ENCODE data around the gene COL6A3. TPM values are rescaled to one million over a fixed set of nuclear protein-coding genes. Genes with fewer than 3 reads are reported as not detected.

Gene COL6A3
- total RNA-seq, 1 experiment from 2014 or later, result 0.86 TPM

DNA sequence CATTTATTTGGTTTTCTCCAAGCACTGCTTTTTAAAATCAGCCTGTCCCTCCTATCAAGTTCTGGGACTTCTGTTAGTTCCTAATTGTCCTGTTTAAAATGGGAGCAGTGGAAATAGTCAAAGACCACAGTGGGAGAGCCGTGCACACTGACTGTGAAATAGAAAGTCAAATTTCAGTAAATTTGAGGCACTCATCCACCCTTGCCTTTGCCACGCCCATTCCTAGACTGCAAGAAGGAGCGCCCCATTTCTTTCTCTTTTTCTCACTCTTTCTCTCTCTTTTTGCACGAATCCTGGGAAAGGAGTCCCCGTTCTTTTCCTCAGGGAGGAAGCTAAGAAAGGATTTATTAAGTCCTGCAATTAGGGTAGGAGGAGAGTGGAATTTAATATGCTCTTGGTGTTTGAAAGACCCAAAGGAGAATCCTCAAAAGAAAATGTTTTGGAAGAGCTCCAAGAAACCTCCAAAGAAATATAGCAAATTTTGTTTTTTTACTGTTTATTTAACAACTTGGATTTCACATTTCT is 7.5 kb downstream of the COL6A3 start:
- no peak for TF ChIP-seq EZH2 (IDR thresholded peaks at IDR 0.05; ENCODE audit: borderline replicate concordance, low read depth, low read length, poor library complexity, severe bottlenecking)
- TF ChIP-seq, protein P1, sequence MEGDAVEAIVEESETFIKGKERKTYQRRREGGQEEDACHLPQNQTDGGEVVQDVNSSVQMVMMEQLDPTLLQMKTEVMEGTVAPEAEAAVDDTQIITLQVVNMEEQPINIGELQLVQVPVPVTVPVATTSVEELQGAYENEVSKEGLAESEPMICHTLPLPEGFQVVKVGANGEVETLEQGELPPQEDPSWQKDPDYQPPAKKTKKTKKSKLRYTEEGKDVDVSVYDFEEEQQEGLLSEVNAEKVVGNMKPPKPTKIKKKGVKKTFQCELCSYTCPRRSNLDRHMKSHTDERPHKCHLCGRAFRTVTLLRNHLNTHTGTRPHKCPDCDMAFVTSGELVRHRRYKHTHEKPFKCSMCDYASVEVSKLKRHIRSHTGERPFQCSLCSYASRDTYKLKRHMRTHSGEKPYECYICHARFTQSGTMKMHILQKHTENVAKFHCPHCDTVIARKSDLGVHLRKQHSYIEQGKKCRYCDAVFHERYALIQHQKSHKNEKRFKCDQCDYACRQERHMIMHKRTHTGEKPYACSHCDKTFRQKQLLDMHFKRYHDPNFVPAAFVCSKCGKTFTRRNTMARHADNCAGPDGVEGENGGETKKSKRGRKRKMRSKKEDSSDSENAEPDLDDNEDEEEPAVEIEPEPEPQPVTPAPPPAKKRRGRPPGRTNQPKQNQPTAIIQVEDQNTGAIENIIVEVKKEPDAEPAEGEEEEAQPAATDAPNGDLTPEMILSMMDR (conservative IDR thresholded peaks at IDR 0.05; ENCODE audit: low read depth, low read length), result no peak
- BruUV-seq (replicated peaks), result no TSS peak
- ChIA-PET CTCF (interaction anchor here (1.2 kb wide), 1 partner anchor 166 kb away, joined by 4 read pairs; no protein-coding TSS in a partner anchor), POLR2A (ENCODE audit: low non-redundant PET) (no interaction called here)
- intact Hi-C loops (cut with micrococcal nuclease; ENCODE audit: unreplicated experiment), result no loop called here
- H3K36me3 ChIP-seq (ENCODE audit: insufficient read depth, low read length, poor library complexity, severe bottlenecking), result no peaks in the 10 kb centered on the region
- H3K27ac ChIP-seq (ENCODE audit: low read depth, low read length, poor library complexity, severe bottlenecking), result no peak overlapping the region
- no peak for DNase-seq (ENCODE audit: low spot score)
- H3K27me3 ChIP-seq (replicated peaks; ENCODE audit: insufficient read depth, low read depth, low read length, poor library complexity), result peaks cover 58% of the 10 kb centered on the region
- no peaks in the 10 kb centered on the region for H3K9me3 ChIP-seq (ENCODE audit: low read depth, low read length, poor library complexity, severe bottlenecking)
- no peaks in the 10 kb centered on the region for H3K4me1 ChIP-seq (ENCODE audit: insufficient read depth, low read length, poor library complexity, severe bottlenecking)
- H3K4me3 ChIP-seq (ENCODE audit: low read depth, low read length, poor library complexity, severe bottlenecking), result no peak overlapping the region

DNA sequence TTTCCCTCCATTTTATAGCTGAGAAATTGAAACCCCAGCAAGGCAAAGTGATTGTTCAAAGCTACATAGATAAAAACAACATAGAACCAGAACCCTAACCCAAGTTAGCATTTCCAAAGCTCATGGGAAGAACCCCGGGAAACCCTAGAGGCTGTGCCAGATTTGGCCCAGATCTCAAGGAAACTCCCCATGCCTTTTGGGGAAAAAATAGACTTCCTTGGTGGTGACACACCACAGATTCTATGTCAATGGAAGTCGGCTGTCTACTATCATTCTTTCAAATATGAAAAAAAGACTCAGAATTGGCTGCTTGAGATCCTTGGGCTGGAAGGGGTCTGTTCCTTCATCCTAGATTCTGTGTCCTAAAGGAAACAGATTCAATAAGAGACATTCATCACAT is 8.4 kb downstream of the COL6A3 start:
- H3K4me3 ChIP-seq (ENCODE audit: low read depth, low read length, poor library complexity, severe bottlenecking), result no peak overlapping the region
- no peak for TF ChIP-seq EZH2 (IDR thresholded peaks at IDR 0.05; ENCODE audit: borderline replicate concordance, low read depth, low read length, poor library complexity, severe bottlenecking)
- TF ChIP-seq, protein P1 (conservative IDR thresholded peaks at IDR 0.05; ENCODE audit: low read depth, low read length), result no peak
- H3K27me3 ChIP-seq (replicated peaks; ENCODE audit: insufficient read depth, low read depth, low read length, poor library complexity), result peaks cover 66% of the 10 kb centered on the region
- H3K4me1 ChIP-seq (ENCODE audit: insufficient read depth, low read length, poor library complexity, severe bottlenecking), result no peaks in the 10 kb centered on the region
- BruUV-seq (replicated peaks), result no TSS peak
- no peaks in the 10 kb centered on the region for H3K36me3 ChIP-seq (ENCODE audit: insufficient read depth, low read length, poor library complexity, severe bottlenecking)
- intact Hi-C loops (cut with micrococcal nuclease; ENCODE audit: unreplicated experiment), result no loop called here
- DNase-seq (ENCODE audit: low spot score), result no peak
- H3K27ac ChIP-seq (ENCODE audit: low read depth, low read length, poor library complexity, severe bottlenecking), result no peak overlapping the region
- POLR2A ChIA-PET (ENCODE audit: low non-redundant PET), result no interaction called here
- CTCF ChIA-PET, result interaction anchor here (1.2 kb wide), 1 partner anchor 166 kb away, joined by 4 read pairs; no protein-coding TSS in a partner anchor
- no peaks in the 10 kb centered on the region for H3K9me3 ChIP-seq (ENCODE audit: low read depth, low read length, poor library complexity, severe bottlenecking)

DNA sequence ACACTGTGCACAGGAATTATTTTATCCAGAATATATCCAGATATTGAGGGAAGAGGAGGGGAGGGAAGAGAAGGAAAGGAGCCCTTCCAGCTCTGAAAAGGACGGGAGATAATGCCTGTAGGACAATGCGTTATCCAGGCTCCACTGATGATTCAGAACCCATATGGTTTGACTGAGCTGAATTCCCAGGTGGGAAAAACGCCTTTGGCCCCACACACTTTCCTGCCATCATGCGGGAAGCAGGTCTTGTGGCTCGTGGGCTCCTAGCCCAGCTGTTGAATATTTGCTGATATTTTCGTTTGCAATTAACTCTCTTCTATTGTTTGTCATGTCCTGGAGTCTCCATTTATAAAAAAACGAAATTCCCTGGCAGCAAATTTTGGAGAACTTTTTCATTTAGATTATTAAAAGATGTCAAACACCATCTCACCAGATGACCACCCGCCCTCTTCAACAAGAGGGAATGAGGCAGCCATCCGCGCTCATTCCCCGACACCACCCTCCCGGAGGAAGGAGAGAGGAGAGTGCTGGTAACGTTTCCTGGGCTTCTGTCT is 8.9 kb downstream of the COL6A3 start:
- Histone ChIP-seq H3K27me3 (replicated peaks; ENCODE audit: insufficient read depth, low read depth, low read length, poor library complexity) (peaks cover 71% of the 10 kb centered on the region), H3K9me3 (ENCODE audit: low read depth, low read length, poor library complexity, severe bottlenecking) (no peaks in the 10 kb centered on the region), H3K4me3 (ENCODE audit: low read depth, low read length, poor library complexity, severe bottlenecking) (no peak overlapping the region), H3K36me3 (ENCODE audit: insufficient read depth, low read length, poor library complexity, severe bottlenecking) (no peaks in the 10 kb centered on the region), H3K4me1 (ENCODE audit: insufficient read depth, low read length, poor library complexity, severe bottlenecking) (no peaks in the 10 kb centered on the region), H3K27ac (ENCODE audit: low read depth, low read length, poor library complexity, severe bottlenecking) (no peak overlapping the region)
- TF ChIP-seq, protein P1 (conservative IDR thresholded peaks at IDR 0.05; ENCODE audit: low read depth, low read length), result no peak
- no peak for TF ChIP-seq EZH2 (IDR thresholded peaks at IDR 0.05; ENCODE audit: borderline replicate concordance, low read depth, low read length, poor library complexity, severe bottlenecking)
- POLR2A ChIA-PET (ENCODE audit: low non-redundant PET), result no interaction called here
- intact Hi-C loops (cut with micrococcal nuclease; ENCODE audit: unreplicated experiment), result no loop called here
- no TSS peak for BruUV-seq (replicated peaks)
- no peak for DNase-seq (ENCODE audit: low spot score)
- CTCF ChIA-PET, result no interaction called here

Data from A673 (cell line).